Panc1 (cell line): ENCODE results near the gene KLF17. TPM values are rescaled to one million over a fixed set of nuclear protein-coding genes. Genes with fewer than 3 reads are reported as not detected.

ENCODE experiments used
- ATAC-seq: fragments of 200-7000 bp; cut with Tn5 transposase; 2 replicates; pipeline ENCODE4 v1.9.1; 2020; ENCODE audit warnings: mild to moderate bottlenecking, moderate library complexity
- BruUV-seq: library from RNA; stranded (reverse); fragments of 400-500 nt; replicated peaks from 2 replicates; lab custom pipeline; 2021; lab: Mats Ljungman, UMichigan
- CTCF ChIA-PET: fragments of 300-600 bp; sonication (Branson Sonifier 250); formaldehyde crosslinking; loops from one replicate; lab custom pipeline; 2022; ENCODE audit warnings: antibody characterized with exemption; lab: Charles Lee
- POLR2A ChIA-PET: fragments of 300-600 bp; sonication (Branson Sonifier 250); formaldehyde crosslinking; loops from one replicate; lab custom pipeline; 2022; ENCODE audit warnings: antibody characterized with exemption; lab: Charles Lee
- DNase-seq: peaks from one replicate; pipeline ENCODE4 v3.0.0-alpha.2; 2010; ENCODE audit warnings: low read depth, low spot score
- H3K27ac ChIP-seq: 2 replicates; pipeline ENCODE4 v1.5.1; 2011; ENCODE audit warnings: mild to moderate bottlenecking, low read length, inconsistent platforms
- H3K27me3 ChIP-seq: fragments of 200-500 bp; sonication (Bioruptor generic); 2 replicates; pipeline ENCODE4 v1.6.0; 2014; ENCODE audit warnings: low read length, inconsistent platforms; ENCODE audit not compliant: control insufficient read depth, insufficient read depth
- H3K36me3 ChIP-seq: fragments of 200-500 bp; sonication (Bioruptor generic); 2 replicates; pipeline ENCODE4 v1.5.1; 2014; ENCODE audit warnings: inconsistent platforms, mild to moderate bottlenecking, low read length, moderate library complexity; ENCODE audit not compliant: control insufficient read depth, insufficient read depth
- H3K4me1 ChIP-seq: 2 replicates; pipeline ENCODE4 v1.5.1; 2011; ENCODE audit warnings: inconsistent platforms, mild to moderate bottlenecking, low read length, moderate library complexity; ENCODE audit not compliant: control insufficient read depth, insufficient read depth
- H3K4me3 ChIP-seq, 2 experiments: 2 replicates each; pipeline ENCODE4 v1.5.1; 2011 to 2012; ENCODE audit warnings: low read depth in 2 of 2, low read length in 2 of 2, mild to moderate bottlenecking in 2 of 2, inconsistent platforms in 1 of 2, moderate library complexity in 1 of 2
- H3K9me3 ChIP-seq: fragments of 200-500 bp; sonication (Bioruptor generic); 2 replicates; pipeline ENCODE4 v1.5.1; 2014; ENCODE audit warnings: low read depth, mild to moderate bottlenecking, inconsistent platforms, low read length, moderate library complexity; ENCODE audit not compliant: control insufficient read depth, insufficient read depth
- CTCF ChIP-seq: fragments of 450-650 bp; IDR thresholded peaks from 2 replicates; pipeline ENCODE4 v1.5.1; 2017; ENCODE audit warnings: mild to moderate bottlenecking
- POLR2AphosphoS5 ChIP-seq: IDR thresholded peaks from 2 replicates; pipeline ENCODE4 v1.6.1; 2012; ENCODE audit warnings: mild to moderate bottlenecking, low read depth, low read length, moderate library complexity
- REST ChIP-seq, 2 experiments: IDR thresholded peaks; 2 replicates each; pipeline ENCODE4 v1.6.1; 2011 to 2012; ENCODE audit warnings: low read depth in 2 of 2, control low read depth in 1 of 2, low read length in 1 of 2, mild to moderate bottlenecking in 1 of 2, moderate library complexity in 1 of 2; ENCODE audit not compliant: insufficient read depth in 1 of 2
- SIN3A ChIP-seq: IDR thresholded peaks from 2 replicates; pipeline ENCODE4 v1.6.1; 2012; ENCODE audit warnings: low read depth, mild to moderate bottlenecking, low read length, moderate library complexity, borderline replicate concordance; ENCODE audit not compliant: insufficient read depth
- TCF7L2 ChIP-seq: IDR thresholded peaks from 2 replicates; pipeline ENCODE4 v1.6.1; 2011; ENCODE audit warnings: mild to moderate bottlenecking, low read depth, low read length, inconsistent platforms
- in situ Hi-C: cut with HindIII; loops from 2 replicates; pipeline ENCODE4 v1.10.0; 2016; ENCODE audit warnings: low sequenced_read_pairs, low pct_unique_long_range_greater_than_20kb
- intact Hi-C: fragments of 100-400 bp; cut with micrococcal nuclease; formaldehyde crosslinking; loops from one replicate; pipeline ENCODE4 v1.10.0; 2022; ENCODE audit not compliant: unreplicated experiment
- total RNA-seq: library from RNA; stranded (reverse); gene quantifications from one replicate; pipeline ENCODE4 v1.2.1, GENCODE V29; 2021; ENCODE audit not compliant: unreplicated experiment

Gene KLF17
- total RNA-seq, 1 experiment from 2014 or later = not detected

- in situ Hi-C loops = no loop called here
- CTCF ChIA-PET = interaction anchor here (0.6 to 0.8 kb wide), 2 partner anchors 9 to 32 kb away, joined by 6 to 11 read pairs; no protein-coding TSS in a partner anchor
- BruUV-seq = no TSS peak
Observed at GRCh38 chr1:44073528-44073927, 45.1 kb upstream of the KLF17 start.

GRCh38 chr1:44074415-44074814 is 44.2 kb upstream of the KLF17 start:
- TF ChIP-seq CTCF (no peak), REST (IDR thresholded peaks at IDR 0.05; ENCODE audit: insufficient read depth in 1 of 2, low read depth in 2 of 2, low read length in 1 of 2) (no peak), TCF7L2 (no peak), SIN3A (no peak), POLR2AphosphoS5 (no peak)
- CTCF ChIA-PET = interaction anchor here (0.6 kb wide), 1 partner anchor 9 kb away, joined by 11 read pairs; no protein-coding TSS in a partner anchor
- Histone ChIP-seq H3K9me3 (no peaks in the 10 kb centered on the region), H3K4me3 (no peak overlapping the region), H3K4me1 (no peaks in the 10 kb centered on the region), H3K27me3 (no peaks in the 10 kb centered on the region), H3K27ac (no peak overlapping the region), H3K36me3 (no peaks in the 10 kb centered on the region)
- no TSS peak for BruUV-seq
- in situ Hi-C loops = no loop called here
- intact Hi-C loops = no loop called here
- no peak for ATAC-seq
- POLR2A ChIA-PET = no interaction called here
- no peak for DNase-seq

More at GRCh38 chr1:44073528-44073927, 45.1 kb upstream of the KLF17 start:
- H3K36me3 ChIP-seq = no peaks in the 10 kb centered on the region
- ATAC-seq (no peak), DNase-seq (no peak)
- H3K4me3 ChIP-seq = no peak overlapping the region
- H3K4me1 ChIP-seq = no peaks in the 10 kb centered on the region
- POLR2A ChIA-PET = interaction anchor here (0.7 kb wide), 1 partner anchor 8 kb away, joined by 6 read pairs; no protein-coding TSS in a partner anchor
- no peak for TF ChIP-seq TCF7L2
- TF ChIP-seq CTCF = no peak
- no peak for TF ChIP-seq SIN3A
- no peak for TF ChIP-seq POLR2AphosphoS5
- TF ChIP-seq REST (IDR thresholded peaks at IDR 0.05; ENCODE audit: insufficient read depth in 1 of 2, low read depth in 2 of 2, low read length in 1 of 2) = no peak
- no peaks in the 10 kb centered on the region for H3K27me3 ChIP-seq
- no peak overlapping the region for H3K27ac ChIP-seq
- H3K9me3 ChIP-seq = no peaks in the 10 kb centered on the region
- intact Hi-C loops = no loop called here
